NCI-H2196 treated with DMSO at 0.1 percent for 48 hours (cell line): ENCODE measurements around the gene ITPR2.

Experiments
- DNase-seq: peaks from one replicate; lab custom pipeline; 2025; ENCODE audit not compliant: unreplicated experiment; lab: John Stamatoyannopoulos, UW

Gene ITPR2

DNA sequence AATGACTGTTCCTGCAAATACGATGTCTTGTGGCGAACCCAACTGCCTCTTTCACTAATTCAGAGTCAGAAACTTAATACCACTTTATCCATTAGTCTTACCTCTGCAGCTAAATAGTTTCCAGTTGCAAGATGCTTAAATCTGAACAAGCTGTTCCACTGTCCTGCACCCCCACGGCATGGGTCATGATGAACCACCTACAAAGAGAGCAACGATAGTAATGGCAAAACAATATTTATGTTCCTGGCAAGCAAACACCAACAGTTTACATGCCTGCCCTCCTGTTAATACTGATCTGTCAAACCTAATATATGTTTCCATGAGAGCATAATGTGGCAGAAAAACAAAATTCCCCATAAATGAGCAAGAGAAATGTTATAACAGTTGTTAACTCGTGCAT is 121.9 kb downstream of the ITPR2 start:
- no peak for DNase-seq

DNA sequence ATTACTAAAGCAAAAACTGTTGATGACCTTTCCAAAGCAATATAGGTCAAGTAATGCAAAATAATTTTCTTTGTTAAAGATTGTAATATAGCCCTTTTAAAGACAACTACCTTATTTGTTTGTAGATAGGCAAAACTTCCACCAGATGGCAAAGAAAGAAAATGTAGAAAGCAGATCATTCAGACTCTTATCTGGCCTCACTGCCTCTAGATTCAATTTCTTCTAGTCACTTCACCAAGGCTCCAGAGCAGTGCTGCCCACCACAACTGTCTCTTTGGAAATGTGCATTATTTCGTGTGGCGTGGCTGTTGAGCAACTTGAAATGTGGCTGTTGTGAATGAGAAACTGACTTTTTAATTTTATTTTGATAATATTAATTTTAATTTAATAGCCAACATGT is 127.1 kb downstream of the ITPR2 start:
- no peak for DNase-seq

DNA sequence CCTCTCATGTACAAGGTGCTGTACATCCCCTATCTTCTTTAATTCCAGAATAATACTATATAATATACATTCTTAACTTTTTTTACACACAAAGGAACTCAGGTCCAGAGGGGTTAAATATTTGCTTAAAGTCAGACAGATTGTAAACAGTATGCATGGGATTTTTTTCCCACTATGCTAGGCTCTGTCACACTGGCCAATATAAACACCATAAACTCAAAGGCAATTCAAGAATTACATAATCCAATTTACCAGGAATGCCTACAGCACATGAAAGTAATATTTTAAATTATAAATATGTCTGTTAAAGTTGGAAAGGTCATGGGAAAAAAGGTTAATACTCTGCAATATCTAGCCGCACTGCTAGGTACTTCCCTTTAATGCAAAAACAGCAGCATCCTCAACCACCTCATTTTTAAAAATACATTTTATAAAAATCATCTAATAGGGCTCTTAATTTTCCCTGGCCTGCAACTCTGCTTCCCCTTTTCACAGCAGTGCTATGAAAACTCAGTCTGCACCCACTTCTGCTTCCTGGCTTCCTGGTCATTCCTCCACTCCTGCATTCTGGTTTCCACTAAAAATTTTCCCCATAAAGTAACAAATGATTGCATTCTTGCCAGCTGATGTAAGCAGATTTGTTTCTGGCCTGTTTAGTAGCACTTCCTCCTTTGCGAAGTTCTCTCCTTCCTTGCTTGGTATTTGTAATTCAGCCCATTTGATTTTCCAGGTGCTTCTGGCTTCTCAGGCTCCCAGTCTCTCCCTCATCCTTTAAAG is 128.1 kb downstream of the ITPR2 start:
- DNase-seq, result no peak

DNA sequence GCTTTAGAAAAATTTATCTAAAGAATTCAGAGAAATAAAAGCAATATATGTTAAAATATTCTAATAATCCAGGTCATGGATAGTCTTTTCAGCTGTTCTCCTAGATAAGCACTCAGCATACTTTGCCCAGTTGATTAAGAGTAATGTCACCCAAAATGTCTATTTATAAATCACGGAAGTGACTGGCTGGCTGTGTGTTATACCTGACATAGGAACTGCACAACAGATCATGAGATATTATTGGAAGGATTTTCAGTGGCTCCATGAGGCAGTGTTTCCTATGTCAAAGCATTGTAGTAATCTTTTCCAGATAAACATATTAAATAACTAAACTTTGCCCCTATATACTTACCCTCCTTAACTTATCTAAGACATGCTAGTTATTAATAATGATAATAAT is 128.8 kb downstream of the ITPR2 start:
- DNase-seq, result no peak

DNA sequence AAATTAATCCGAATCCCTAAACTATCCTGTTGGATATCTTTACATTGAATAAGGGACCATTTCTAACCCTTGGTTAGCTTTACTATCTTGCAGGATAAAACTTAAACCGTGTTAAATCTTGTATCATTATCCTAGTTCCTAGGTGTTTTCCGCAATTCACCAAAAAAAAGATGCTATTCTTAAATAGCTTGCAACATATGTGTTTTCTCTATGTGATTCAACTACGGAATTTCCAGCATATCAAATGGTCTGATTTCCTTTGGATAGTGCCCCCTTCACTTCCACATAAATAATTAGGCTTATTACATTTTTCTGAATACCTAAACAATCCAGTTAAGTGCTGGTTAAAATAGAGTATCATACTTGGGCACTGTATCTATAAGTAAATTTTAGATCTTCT is 130.3 kb downstream of the ITPR2 start:
- DNase-seq, result no peak

DNA sequence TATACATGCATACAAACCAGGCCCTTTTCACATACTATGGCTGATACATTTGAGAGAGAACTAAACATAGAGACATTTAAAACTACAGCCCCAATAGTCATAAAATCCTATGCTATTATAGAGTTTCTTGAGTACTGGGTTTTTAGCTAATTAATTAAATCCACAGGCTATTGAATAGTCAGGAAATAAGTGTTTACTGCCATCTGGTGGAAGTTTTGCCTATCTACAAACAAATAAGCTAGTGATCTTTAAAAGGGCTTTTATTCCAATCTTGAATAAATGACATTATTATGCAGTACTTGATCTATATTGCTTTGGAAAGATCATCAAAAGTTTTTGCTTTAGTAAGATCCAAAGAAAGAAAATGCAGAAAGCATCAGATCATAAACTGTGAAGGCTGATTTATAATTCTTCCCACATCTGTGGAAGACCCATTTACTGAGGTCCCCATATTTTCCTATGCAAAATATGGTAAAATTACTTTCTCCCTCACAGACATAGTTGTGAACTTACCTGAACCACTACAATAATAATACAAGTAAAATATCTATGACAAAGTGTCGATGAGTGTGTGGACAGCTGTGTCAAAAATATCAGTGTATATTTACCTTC is 131.3 kb downstream of the ITPR2 start:
- peak; percentile 66 for DNase-seq

DNA sequence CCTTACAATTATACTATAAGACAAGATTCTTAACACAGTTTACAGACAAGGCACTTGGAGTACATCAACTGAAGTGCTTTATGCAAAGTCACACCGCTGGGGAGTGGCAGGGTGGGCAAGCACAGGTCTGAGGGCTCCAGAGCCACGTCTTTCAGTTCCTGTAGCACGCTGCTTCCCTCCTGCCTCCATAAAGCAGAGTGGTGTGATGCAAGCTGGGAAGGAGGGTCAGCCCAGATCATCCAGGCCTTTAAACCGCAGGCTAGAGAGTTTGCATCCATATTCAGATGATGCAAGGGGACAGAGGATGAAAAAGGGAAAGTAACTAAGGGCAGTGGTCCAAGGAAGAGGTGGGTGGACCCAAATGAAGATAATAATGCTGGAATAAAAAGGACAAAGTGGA is 132.6 kb downstream of the ITPR2 start:
- DNase-seq, result no peak

DNA sequence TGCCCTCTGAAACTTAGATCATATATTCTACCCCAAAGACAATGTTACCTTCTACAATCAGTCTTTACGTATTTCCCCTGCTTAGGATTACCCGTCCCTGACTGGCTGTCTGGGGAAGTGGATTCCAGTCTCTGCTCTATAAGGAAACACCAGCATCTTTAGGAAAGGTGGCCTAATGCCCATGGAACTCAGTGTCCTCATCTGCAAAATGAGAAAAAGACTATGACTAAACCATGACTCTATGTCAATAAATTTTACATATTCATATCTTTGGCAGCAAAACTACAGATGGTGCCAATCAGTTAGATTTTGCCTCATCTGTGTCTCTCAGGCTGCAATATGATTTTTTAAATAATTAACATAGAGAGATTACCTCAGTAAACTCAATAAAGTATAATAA is 133.8 kb downstream of the ITPR2 start:
- DNase-seq, result no peak

DNA sequence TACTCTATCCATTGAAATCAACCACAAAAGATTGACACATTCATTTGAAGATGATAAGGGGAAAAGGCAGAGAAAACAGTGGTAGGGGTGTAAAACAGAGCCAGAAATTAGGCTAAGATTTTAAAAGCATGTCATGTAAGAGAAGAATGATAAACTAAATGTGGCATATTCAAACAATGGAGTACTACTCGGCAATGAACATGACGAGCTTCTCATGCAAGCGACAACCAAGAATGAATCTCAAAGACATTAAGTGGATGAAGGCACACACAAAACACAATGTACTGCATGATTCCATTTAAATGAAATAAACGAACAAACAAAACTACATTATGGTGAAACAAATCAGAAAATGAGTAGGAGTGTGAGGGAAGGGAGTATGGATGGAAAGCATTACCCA is 134.8 kb downstream of the ITPR2 start:
- no peak for DNase-seq

DNA sequence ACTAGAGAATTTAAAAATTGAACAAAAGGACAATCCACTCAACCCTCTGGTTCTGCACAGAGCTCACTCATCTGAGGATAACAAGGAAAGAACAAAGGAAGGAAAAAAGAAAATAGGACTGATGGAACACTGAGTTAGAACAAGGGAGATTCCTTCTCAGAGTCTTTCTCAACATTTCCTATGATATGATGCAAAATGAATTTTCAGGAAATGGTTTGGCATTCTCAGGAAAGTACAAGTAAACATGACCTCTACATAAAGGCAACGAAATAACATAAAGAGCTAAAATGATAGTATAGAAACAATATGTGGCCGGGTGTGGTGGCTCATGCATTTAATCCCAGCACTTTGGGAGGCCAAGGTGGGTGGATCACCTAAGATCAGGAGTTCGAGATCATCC is 135.8 kb downstream of the ITPR2 start:
- no peak for DNase-seq

DNA sequence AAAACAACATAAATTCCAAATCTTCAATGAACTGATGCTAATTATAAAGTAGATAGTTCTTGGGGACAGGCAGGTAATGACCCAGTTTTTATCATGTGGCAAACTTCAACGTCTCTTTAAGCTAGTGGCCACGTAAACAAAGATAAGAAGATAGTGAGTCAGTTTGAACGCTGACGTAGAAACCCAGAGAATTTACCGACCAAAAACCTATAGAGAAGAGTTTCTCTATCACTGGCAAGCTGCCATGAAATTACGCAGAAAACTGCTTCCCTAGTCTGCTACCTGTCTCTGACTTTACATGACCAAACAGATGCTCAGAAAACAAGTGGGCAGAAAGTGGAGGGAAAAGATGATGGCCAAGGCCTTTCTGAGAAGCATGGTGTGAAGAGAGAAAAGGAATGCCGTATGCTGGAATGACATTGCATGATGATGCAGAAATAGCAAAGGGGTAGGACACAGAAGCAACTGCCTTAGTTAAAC is 136.3 kb downstream of the ITPR2 start:
- DNase-seq, result no peak

DNA sequence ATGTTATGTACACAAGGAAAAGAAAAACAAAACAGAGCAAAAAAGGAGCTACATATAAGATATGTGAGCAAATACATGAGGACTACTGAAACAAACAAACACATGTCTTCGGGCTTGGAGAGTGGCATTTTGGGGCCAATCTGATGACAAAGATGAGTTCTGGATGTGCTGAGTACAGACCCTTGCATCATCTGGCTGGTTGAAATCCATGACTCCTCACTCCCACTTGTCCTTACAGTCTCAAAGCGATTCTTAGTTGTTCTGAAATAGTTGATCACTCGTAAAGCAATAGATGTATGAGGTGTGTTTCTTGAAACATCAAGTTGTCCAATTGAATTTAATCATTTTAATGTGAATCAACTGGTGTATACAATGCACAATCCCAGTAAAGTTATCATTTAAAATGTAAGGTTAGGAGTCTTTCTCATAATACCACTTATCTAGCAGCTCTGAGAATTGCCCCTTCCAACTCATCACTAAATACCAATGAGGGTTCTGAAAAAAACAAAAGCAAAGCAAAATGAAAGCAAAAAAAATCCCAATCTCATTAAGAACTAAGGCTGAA is 136.9 kb downstream of the ITPR2 start:
- no peak for DNase-seq

DNA sequence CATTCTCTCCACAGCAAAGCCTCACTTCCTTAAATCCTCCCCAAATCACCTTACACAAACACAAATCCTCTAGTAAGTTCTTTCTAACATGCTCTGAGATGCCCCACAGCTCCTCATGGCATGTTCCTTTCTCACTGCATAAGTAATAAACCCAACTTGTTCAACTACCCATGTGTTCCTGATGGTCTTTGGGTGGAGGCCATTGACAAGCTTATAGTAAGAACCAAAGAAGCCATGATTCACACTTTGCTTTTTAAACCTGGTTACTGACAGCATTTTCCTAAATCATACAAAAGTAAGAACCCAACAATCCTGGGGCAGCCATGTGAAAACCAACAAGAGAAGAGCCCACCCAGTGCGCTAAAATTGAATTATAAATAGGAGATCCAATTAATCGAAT is 138.6 kb downstream of the ITPR2 start:
- no peak for DNase-seq

DNA sequence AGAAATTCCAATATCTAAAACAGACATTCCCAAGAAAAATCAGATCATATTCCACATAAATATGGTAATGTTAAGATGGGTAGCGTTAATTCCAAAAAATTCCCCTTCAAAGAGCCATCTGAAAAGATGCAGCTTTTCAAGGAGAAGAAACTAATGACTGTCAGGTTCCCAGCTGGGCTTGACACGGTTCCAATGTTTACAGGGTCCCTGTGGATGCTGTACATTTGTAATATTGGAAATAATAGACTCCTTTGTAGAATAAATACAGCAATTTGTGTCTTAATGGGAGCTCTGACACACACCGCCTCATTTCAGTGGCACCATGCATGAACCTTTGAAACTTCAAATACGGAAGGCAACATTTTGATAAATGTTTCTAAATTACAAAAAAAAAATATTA is 140.6 kb downstream of the ITPR2 start:
- no peak for DNase-seq

DNA sequence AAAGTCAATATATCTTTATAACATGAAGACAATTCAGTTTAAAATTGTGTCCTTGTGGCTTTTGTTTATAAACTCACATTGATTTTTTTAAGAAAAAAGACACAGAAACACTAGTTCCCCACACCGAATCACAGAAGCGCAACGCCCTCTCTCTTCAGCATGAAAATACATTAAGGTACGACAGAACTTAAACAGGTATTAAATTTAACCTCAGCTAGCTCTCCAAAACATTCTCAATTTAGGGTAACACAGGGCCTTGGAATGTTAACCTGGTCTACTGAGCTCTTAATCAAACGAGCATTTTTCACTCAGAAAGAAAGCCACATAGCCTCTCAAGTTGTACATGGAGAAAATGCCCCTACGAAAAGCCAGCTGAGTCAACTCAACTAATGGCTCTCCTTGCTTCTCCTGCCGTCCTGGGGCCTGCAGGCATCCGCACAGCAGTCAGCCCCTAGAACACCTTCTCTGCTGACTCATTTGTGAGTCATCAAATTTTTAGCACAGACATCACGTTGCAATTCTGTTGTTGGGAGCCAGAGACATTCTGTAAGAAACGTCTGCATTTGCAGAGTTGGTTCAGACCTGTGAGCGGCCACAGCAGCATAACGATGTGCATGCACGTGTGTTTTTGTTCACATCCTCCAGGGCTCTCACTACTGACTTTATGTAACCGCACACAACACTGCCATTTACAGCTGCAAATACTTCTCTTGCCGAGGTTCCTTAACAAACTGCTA is 141.6 kb downstream of the ITPR2 start:
- DNase-seq, result no peak

DNA sequence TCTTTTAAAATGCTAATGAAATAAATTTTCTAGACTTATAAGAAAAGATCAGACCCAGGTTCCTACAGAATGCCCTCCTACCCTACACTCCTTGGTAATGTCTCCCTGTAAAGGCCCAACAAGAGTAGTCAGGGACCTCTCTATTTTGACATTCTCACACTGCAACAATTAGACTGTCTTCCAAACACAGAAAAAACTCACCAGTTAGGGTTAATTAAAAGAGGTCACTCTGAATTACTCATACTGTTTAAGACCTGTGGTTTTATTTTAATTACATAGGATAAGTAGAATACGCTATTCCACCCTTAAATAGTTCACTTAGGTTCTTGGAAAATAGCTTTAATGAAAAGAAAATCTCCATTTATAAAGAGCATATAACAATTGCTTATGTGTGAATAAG is 142.4 kb downstream of the ITPR2 start:
- DNase-seq, result no peak

DNA sequence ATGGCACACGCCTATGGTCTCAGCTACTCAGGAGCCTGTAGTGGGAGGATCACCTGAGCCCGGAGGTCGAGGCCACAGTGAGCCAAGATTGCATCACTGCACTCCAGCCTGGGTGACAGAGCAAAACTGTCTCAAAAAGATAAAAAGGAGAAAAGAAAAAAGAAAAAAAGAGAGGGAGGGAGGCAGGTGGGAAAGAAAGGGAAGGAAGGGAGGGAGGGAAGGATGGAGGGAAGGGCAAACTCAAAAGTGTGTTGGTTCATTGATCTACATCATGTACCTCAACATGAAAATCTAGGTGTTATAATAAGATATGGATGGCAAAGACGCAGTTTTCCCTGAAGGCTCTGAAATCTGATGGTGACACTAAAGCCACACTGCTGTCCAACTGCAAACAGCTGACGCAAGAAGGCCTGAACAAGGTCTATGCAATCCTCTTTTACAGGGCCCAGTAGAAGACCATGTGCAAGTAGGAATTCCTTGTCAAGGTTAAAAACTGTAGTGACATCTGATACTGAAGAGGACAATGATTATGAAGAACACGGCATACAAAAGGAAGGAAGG is 143.6 kb downstream of the ITPR2 start:
- DNase-seq, result no peak

DNA sequence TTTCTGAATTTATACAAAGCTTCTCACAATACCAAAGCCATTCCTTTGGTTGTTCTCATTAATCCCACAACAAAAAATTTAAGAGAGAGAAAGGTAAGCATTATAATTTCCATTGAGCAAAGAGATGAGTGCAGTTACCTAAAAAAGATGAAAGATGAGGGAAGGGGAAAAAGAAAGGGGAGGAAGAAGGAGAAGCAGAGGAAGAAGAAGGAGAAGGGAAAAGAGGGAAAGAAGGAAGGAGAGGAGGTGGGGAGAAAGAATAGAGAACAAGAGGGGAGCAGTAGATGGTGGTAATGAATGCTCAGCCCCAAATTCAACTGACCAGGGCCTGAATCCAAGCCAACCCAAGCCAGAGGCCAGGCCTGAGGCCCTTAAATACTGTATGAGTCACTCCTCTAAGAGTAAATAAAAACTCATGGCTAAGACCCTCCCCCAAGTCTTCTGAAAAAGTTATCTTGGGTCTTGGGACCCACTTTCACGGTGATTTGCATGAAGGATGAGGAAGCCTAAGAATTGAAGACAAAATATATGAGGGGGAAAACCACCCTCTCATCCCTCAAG is 144.6 kb downstream of the ITPR2 start:
- no peak for DNase-seq

DNA sequence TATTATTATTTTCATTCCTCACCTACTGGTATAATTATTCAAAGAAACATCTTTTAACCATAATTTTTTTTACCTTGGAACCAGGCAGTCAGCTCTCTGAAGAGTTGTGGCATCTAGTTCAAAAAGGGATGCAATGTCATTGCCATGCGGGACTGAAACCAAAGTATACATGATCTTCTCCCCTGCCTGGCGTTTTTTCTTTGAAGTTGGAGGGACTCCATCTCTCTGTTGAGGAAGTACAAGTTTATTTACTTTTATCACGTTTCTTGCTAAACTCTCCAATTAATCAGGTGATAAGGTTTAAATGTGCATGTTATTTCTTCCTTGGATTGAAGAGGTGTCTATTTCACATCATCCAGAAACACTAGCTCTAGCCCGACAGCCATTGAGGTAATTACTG is 146.6 kb downstream of the ITPR2 start:
- DNase-seq, result no peak

DNA sequence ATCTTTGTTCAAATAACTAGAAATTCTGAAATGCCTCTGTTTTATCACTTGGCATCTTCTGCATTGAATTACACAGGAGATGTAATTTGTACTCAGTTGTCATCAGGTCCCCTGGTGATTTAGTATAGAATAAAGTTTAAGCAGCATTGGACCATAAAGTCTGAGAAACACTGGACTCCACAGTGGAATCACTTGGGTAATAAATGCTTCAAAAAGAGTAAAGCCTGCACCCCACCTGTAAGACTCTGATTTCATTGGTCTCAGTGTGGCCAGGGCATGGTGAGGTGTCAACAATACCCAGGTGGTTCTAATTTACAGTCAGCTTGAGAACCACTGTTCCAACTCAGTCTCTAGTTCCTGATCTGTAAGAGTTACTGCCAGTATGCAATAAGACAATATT is 148.9 kb downstream of the ITPR2 start:
- DNase-seq, result no peak

DNA sequence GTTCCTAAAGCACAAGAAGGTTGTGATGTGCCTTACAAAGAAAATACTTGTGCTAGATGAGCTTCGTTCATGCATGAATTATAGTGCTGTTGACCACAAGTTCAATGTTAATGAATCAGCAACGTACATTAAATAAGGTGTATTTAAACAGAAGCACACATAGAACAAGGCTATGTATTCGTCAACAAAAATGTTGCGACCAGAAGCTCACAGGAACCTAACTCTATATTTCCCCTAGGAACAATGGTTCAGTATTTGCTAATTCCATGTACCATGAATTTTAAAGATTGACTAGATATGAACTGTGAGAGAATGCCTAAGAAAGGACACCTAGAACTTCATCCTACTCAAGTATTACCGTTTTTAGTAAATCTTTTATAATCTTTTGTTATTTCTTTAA is 149.6 kb downstream of the ITPR2 start:
- no peak for DNase-seq
